Ascending aorta (tissue), 2 donors: ENCODE measurements around the gene GIMAP7. TPM values are rescaled to one million over a fixed set of nuclear protein-coding genes. Genes with fewer than 3 reads are reported as not detected.

Experiments
- DNase-seq, 2 donors: peaks; one replicate each; pipeline ENCODE4 v3.0.0-alpha.2; 2019; ENCODE audit warnings: low spot score in 2 of 2
- H3K27ac ChIP-seq, 2 donors: fragments of 200-600 bp; sonication (generic); one replicate each; pipeline ENCODE4 v1.5.1; 2016 to 2017; ENCODE audit warnings: mild to moderate bottlenecking in 1 of 2
- H3K27me3 ChIP-seq: fragments of 200-600 bp; sonication (generic); one replicate; pipeline ENCODE4 v1.5.1; 2017
- H3K36me3 ChIP-seq, 2 donors: fragments of 200-600 bp; sonication (generic); one replicate each; pipeline ENCODE4 v1.5.1; 2016
- H3K4me1 ChIP-seq, 2 donors: fragments of 200-600 bp; sonication (generic); one replicate each; pipeline ENCODE4 v1.5.1; 2016 to 2017; ENCODE audit warnings: mild to moderate bottlenecking in 1 of 2
- H3K4me3 ChIP-seq, 2 donors: fragments of 200-600 bp; sonication (generic); one replicate each; pipeline ENCODE4 v1.5.1; 2016 to 2017; ENCODE audit warnings: mild to moderate bottlenecking in 1 of 2
- H3K9me3 ChIP-seq, 2 donors: fragments of 200-600 bp; sonication (generic); one replicate each; pipeline ENCODE4 v1.5.1; 2016
- CTCF ChIP-seq, 3 experiments: fragments of 200-600 bp in 2 of 3; fragments of 450-650 bp in 1 of 3; sonication (generic) in 2 of 3; IDR thresholded peaks; one replicate each; pipeline ENCODE4 v1.5.1; 2016 to 2019; ENCODE audit warnings: antibody characterized with exemption in 3 of 3, mild to moderate bottlenecking in 1 of 3, moderate library complexity in 1 of 3
- intact Hi-C: fragments of 100-400 bp; cut with DNase I; formaldehyde crosslinking; loops from one replicate; pipeline ENCODE4 v1.15.1; 2023
- total RNA-seq: library from RNA; depleted of rRNA; stranded (reverse); fragments of >200 nt; gene quantifications from one replicate; pipeline ENCODE4 v1.1.0, GENCODE V29; 2016

Gene GIMAP7
- total RNA-seq, 1 donor from 2014 or later: 9.4 TPM

- intact Hi-C loops: no loop called here
- Histone ChIP-seq H3K4me1 (no peaks in the 10 kb centered on the region), H3K27ac (no peak overlapping the region), H3K9me3 (no peaks in the 10 kb centered on the region), H3K27me3 (no peaks in the 10 kb centered on the region), H3K4me3 (peak overlapping the region; percentile 27 to 37), H3K36me3 (peaks cover 0 to 11% of the 10 kb centered on the region in 2 donors)
- no peak for DNase-seq
- no peak for TF ChIP-seq CTCF (IDR thresholded peaks at IDR 0.05)
These were observed 53.2 kb downstream of the GIMAP7 start for GRCh38 chr7:150567871-150568301.

DNA sequence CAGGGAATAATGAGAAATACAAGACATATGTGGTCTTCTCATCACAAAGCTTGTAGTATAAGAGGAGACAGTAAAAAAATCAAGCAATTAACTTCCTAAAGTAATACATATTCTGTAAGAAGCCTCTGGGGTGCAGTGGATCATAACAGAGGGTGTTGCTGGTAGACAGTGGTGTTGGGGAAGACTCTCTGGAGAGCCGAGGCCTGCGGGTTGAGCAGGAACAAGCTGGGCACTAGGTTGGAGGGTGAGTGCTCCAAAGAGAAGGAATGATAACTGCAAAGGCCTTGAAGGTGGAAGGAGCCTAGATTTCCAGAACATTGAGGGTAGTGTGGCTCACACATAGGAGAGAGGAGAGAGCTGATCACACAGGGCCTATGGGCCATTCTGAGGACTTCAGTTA lies 54.0 kb downstream of the GIMAP7 start:
- peak overlapping the region in 1 of 2 donors; percentile 39 for H3K27ac ChIP-seq
- peaks cover 0 to 11% of the 10 kb centered on the region in 2 donors for H3K36me3 ChIP-seq
- H3K9me3 ChIP-seq: no peaks in the 10 kb centered on the region
- peak overlapping the region in 1 of 2 donors; percentile 37 for H3K4me3 ChIP-seq
- no peak for TF ChIP-seq CTCF (IDR thresholded peaks at IDR 0.05)
- H3K4me1 ChIP-seq: no peaks in the 10 kb centered on the region
- no peaks in the 10 kb centered on the region for H3K27me3 ChIP-seq
- no peak for DNase-seq
- intact Hi-C loops: no loop called here

- Histone ChIP-seq H3K4me3 (peak overlapping the region in 1 of 2 donors; percentile 37), H3K4me1 (no peaks in the 10 kb centered on the region), H3K9me3 (no peaks in the 10 kb centered on the region), H3K27ac (peak overlapping the region in 1 of 2 donors; percentile 39), H3K36me3 (peaks cover 0 to 11% of the 10 kb centered on the region in 2 donors), H3K27me3 (no peaks in the 10 kb centered on the region)
- no peak for DNase-seq
- intact Hi-C loops: no loop called here
- TF ChIP-seq CTCF (IDR thresholded peaks at IDR 0.05): no peak
These were observed 54.7 kb downstream of the GIMAP7 start for GRCh38 chr7:150569245-150569955.

Other genes with a start within 250 kb of the GIMAP7 start
- gene LRRC61, start 191.5 kb upstream of the GIMAP7 start, total RNA-seq: 14.7 TPM
- gene ACTR3C, start 191.3 kb upstream of the GIMAP7 start, total RNA-seq: 0.11 TPM
- gene RARRES2, start 173.2 kb upstream of the GIMAP7 start, total RNA-seq: 144 TPM
- 123 TPM for gene REPIN1, start 146.1 kb upstream of the GIMAP7 start, total RNA-seq
- 17.1 TPM for gene ZNF775, start 135.5 kb upstream of the GIMAP7 start, total RNA-seq
- 28.3 TPM for gene GIMAP8, start 64.2 kb upstream of the GIMAP7 start, total RNA-seq
- gene GIMAP4, start 52.5 kb downstream of the GIMAP7 start, total RNA-seq: 29.5 TPM
- gene GIMAP6, start 117.5 kb downstream of the GIMAP7 start, total RNA-seq: 37.6 TPM
- 12.3 TPM for gene GIMAP2, start 170.8 kb downstream of the GIMAP7 start, total RNA-seq
- 21.2 TPM for gene GIMAP1, start 201.7 kb downstream of the GIMAP7 start, total RNA-seq
- gene GIMAP5, start 222.5 kb downstream of the GIMAP7 start, total RNA-seq: 89.3 TPM